Panc1 (cell line): Measurements from ENCODE around the gene CTCFL. TPM values are rescaled to one million over a fixed set of nuclear protein-coding genes. Genes with fewer than 3 reads are reported as not detected.

Experiments
- ATAC-seq: fragments of 200-7000 bp; cut with Tn5 transposase; 2 replicates; pipeline ENCODE4 v1.9.1; 2020; ENCODE audit warnings: mild to moderate bottlenecking, moderate library complexity
- BruUV-seq: library from RNA; stranded (reverse); fragments of 400-500 nt; replicated peaks from 2 replicates; lab custom pipeline; 2021; lab: Mats Ljungman, UMichigan
- CTCF ChIA-PET: fragments of 300-600 bp; sonication (Branson Sonifier 250); formaldehyde crosslinking; loops from one replicate; lab custom pipeline; 2022; ENCODE audit warnings: antibody characterized with exemption; lab: Charles Lee
- POLR2A ChIA-PET: fragments of 300-600 bp; sonication (Branson Sonifier 250); formaldehyde crosslinking; loops from one replicate; lab custom pipeline; 2022; ENCODE audit warnings: antibody characterized with exemption; lab: Charles Lee
- DNase-seq: peaks from one replicate; pipeline ENCODE4 v3.0.0-alpha.2; 2010; ENCODE audit warnings: low read depth, low spot score
- H3K27ac ChIP-seq: 2 replicates; pipeline ENCODE4 v1.5.1; 2011; ENCODE audit warnings: mild to moderate bottlenecking, low read length, inconsistent platforms
- H3K27me3 ChIP-seq: fragments of 200-500 bp; sonication (Bioruptor generic); 2 replicates; pipeline ENCODE4 v1.6.0; 2014; ENCODE audit warnings: low read length, inconsistent platforms; ENCODE audit not compliant: control insufficient read depth, insufficient read depth
- H3K36me3 ChIP-seq: fragments of 200-500 bp; sonication (Bioruptor generic); 2 replicates; pipeline ENCODE4 v1.5.1; 2014; ENCODE audit warnings: inconsistent platforms, mild to moderate bottlenecking, low read length, moderate library complexity; ENCODE audit not compliant: control insufficient read depth, insufficient read depth
- H3K4me1 ChIP-seq: 2 replicates; pipeline ENCODE4 v1.5.1; 2011; ENCODE audit warnings: inconsistent platforms, mild to moderate bottlenecking, low read length, moderate library complexity; ENCODE audit not compliant: control insufficient read depth, insufficient read depth
- H3K4me3 ChIP-seq, 2 experiments: 2 replicates each; pipeline ENCODE4 v1.5.1; 2011 to 2012; ENCODE audit warnings: low read depth in 2 of 2, low read length in 2 of 2, mild to moderate bottlenecking in 2 of 2, inconsistent platforms in 1 of 2, moderate library complexity in 1 of 2
- H3K9me3 ChIP-seq: fragments of 200-500 bp; sonication (Bioruptor generic); 2 replicates; pipeline ENCODE4 v1.5.1; 2014; ENCODE audit warnings: low read depth, mild to moderate bottlenecking, inconsistent platforms, low read length, moderate library complexity; ENCODE audit not compliant: control insufficient read depth, insufficient read depth
- CTCF ChIP-seq: fragments of 450-650 bp; IDR thresholded peaks from 2 replicates; pipeline ENCODE4 v1.5.1; 2017; ENCODE audit warnings: mild to moderate bottlenecking
- POLR2AphosphoS5 ChIP-seq: IDR thresholded peaks from 2 replicates; pipeline ENCODE4 v1.6.1; 2012; ENCODE audit warnings: mild to moderate bottlenecking, low read depth, low read length, moderate library complexity
- SIN3A ChIP-seq: IDR thresholded peaks from 2 replicates; pipeline ENCODE4 v1.6.1; 2012; ENCODE audit warnings: low read depth, mild to moderate bottlenecking, low read length, moderate library complexity, borderline replicate concordance; ENCODE audit not compliant: insufficient read depth
- TCF7L2 ChIP-seq: IDR thresholded peaks from 2 replicates; pipeline ENCODE4 v1.6.1; 2011; ENCODE audit warnings: mild to moderate bottlenecking, low read depth, low read length, inconsistent platforms
- in situ Hi-C: cut with HindIII; loops from 2 replicates; pipeline ENCODE4 v1.10.0; 2016; ENCODE audit warnings: low sequenced_read_pairs, low pct_unique_long_range_greater_than_20kb
- intact Hi-C: fragments of 100-400 bp; cut with micrococcal nuclease; formaldehyde crosslinking; loops from one replicate; pipeline ENCODE4 v1.10.0; 2022; ENCODE audit not compliant: unreplicated experiment
- total RNA-seq: library from RNA; stranded (reverse); gene quantifications from one replicate; pipeline ENCODE4 v1.2.1, GENCODE V29; 2021; ENCODE audit not compliant: unreplicated experiment
- TF ChIP-seq, protein P1 (sequence below), 2 experiments: IDR thresholded peaks; 2 replicates each; pipeline ENCODE4 v1.6.1; 2011 to 2012; ENCODE audit warnings: low read depth in 2 of 2, control low read depth in 1 of 2, low read length in 1 of 2, mild to moderate bottlenecking in 1 of 2, moderate library complexity in 1 of 2; ENCODE audit not compliant: insufficient read depth in 1 of 2

CTCFL gene
- total RNA-seq, 1 experiment from 2014 or later, result 0.05 TPM

GRCh38 chr20:57564951-57565642 is 40.2 kb upstream of the CTCFL start:
- ChIA-PET CTCF (interaction anchor here (0.6 kb wide), 1 partner anchor 23 kb away, joined by 3 read pairs; no protein-coding TSS in a partner anchor), POLR2A (no interaction called here)
- Histone ChIP-seq H3K27me3 (peaks cover 4% of the 10 kb centered on the region), H3K4me1 (no peaks in the 10 kb centered on the region), H3K9me3 (no peaks in the 10 kb centered on the region), H3K4me3 (no peak overlapping the region), H3K36me3 (no peaks in the 10 kb centered on the region), H3K27ac (no peak overlapping the region)
- no peak for DNase-seq
- in situ Hi-C loops (no loop called here), intact Hi-C loops (no loop called here)
- no TSS peak for BruUV-seq
- no peak for ATAC-seq
- TF ChIP-seq CTCF (no peak), TCF7L2 (no peak), SIN3A (no peak), POLR2AphosphoS5 (no peak)
- TF ChIP-seq, protein P1, sequence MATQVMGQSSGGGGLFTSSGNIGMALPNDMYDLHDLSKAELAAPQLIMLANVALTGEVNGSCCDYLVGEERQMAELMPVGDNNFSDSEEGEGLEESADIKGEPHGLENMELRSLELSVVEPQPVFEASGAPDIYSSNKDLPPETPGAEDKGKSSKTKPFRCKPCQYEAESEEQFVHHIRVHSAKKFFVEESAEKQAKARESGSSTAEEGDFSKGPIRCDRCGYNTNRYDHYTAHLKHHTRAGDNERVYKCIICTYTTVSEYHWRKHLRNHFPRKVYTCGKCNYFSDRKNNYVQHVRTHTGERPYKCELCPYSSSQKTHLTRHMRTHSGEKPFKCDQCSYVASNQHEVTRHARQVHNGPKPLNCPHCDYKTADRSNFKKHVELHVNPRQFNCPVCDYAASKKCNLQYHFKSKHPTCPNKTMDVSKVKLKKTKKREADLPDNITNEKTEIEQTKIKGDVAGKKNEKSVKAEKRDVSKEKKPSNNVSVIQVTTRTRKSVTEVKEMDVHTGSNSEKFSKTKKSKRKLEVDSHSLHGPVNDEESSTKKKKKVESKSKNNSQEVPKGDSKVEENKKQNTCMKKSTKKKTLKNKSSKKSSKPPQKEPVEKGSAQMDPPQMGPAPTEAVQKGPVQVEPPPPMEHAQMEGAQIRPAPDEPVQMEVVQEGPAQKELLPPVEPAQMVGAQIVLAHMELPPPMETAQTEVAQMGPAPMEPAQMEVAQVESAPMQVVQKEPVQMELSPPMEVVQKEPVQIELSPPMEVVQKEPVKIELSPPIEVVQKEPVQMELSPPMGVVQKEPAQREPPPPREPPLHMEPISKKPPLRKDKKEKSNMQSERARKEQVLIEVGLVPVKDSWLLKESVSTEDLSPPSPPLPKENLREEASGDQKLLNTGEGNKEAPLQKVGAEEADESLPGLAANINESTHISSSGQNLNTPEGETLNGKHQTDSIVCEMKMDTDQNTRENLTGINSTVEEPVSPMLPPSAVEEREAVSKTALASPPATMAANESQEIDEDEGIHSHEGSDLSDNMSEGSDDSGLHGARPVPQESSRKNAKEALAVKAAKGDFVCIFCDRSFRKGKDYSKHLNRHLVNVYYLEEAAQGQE (IDR thresholded peaks at IDR 0.05; ENCODE audit: insufficient read depth in 1 of 2, low read depth in 2 of 2, low read length in 1 of 2), result no peak

GRCh38 chr20:57564180-57564802 is 39.4 kb upstream of the CTCFL start:
- DNase-seq, result no peak
- CTCF ChIA-PET, result no interaction called here
- POLR2A ChIA-PET, result no interaction called here
- BruUV-seq, result no TSS peak
- ATAC-seq, result no peak
- in situ Hi-C loops, result no loop called here
- no peak for TF ChIP-seq CTCF
- TF ChIP-seq POLR2AphosphoS5, result no peak
- no peak for TF ChIP-seq SIN3A
- TF ChIP-seq TCF7L2, result no peak
- TF ChIP-seq, protein P1 (IDR thresholded peaks at IDR 0.05; ENCODE audit: insufficient read depth in 1 of 2, low read depth in 2 of 2, low read length in 1 of 2), result no peak
- intact Hi-C loops, result no loop called here
- no peaks in the 10 kb centered on the region for H3K4me1 ChIP-seq
- H3K9me3 ChIP-seq, result no peaks in the 10 kb centered on the region
- H3K36me3 ChIP-seq, result no peaks in the 10 kb centered on the region
- peaks cover 6% of the 10 kb centered on the region for H3K27me3 ChIP-seq
- H3K27ac ChIP-seq, result no peak overlapping the region
- no peak overlapping the region for H3K4me3 ChIP-seq
